ENCODE data around the gene NGB.

The NGB gene

GRCh38 chr14:77316195-77316505 lies 45.1 kb upstream of the NGB start:
- TF ChIP-seq, protein P1, sequence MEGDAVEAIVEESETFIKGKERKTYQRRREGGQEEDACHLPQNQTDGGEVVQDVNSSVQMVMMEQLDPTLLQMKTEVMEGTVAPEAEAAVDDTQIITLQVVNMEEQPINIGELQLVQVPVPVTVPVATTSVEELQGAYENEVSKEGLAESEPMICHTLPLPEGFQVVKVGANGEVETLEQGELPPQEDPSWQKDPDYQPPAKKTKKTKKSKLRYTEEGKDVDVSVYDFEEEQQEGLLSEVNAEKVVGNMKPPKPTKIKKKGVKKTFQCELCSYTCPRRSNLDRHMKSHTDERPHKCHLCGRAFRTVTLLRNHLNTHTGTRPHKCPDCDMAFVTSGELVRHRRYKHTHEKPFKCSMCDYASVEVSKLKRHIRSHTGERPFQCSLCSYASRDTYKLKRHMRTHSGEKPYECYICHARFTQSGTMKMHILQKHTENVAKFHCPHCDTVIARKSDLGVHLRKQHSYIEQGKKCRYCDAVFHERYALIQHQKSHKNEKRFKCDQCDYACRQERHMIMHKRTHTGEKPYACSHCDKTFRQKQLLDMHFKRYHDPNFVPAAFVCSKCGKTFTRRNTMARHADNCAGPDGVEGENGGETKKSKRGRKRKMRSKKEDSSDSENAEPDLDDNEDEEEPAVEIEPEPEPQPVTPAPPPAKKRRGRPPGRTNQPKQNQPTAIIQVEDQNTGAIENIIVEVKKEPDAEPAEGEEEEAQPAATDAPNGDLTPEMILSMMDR (IDR thresholded peaks at IDR 0.05; ENCODE audit: insufficient read depth, low read length, poor library complexity, severe bottlenecking) = no peak
- Histone ChIP-seq H3K4me3 (replicated peaks; ENCODE audit: low read depth, low read length) (no peak overlapping the region), H3K36me3 (ENCODE audit: control insufficient read depth, insufficient read depth, low read length) (no peaks in the 10 kb centered on the region), H3K27me3 (replicated peaks; ENCODE audit: control insufficient read depth, insufficient read depth, low read length) (no peaks in the 10 kb centered on the region)
- DNase-seq (ENCODE audit: extremely low read depth, insufficient read length) = no peak

DNA sequence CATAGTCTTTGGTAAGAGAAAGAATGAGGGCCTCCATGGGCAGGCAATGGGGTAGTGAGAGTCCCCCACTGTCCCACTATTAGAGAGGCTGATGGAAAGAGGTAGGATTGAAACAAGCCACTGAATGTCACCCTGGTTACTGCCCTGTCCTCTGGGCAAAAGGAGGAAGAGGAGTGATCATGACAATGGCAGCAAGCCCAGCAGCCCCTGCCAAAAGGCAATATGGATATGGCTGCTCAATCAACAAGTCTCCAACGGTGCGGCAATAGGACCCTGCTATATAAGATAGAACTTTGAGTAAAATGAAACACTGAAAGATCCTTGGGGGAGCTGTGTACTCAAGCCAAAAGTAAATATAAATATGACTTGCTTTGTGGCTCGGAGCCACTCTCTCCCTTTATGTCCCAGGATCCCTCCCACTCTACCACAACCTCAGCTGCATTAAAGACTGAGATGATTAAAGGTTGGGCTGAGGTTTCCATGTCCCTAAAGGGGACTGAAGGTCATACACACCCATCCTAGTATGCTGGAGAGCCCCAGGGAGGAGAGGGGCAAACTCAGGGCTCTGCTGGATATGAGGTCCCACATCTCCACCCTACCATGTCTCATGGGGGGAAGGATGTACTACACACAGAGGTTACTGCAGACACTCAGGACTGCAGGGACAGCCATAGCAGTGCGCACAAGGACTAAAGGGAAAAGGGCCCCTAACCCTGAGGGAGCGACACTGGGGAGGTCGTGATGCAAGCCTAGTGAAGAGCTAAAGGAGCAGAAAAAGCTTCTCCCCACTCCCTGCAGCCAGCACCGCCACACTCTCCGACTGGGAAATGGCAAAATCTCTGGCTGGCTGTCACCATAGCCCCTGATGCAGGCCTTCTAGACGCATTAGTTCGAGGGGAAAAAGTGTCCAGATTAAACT lies 43.8 kb upstream of the NGB start:
- TF ChIP-seq, protein P1 (IDR thresholded peaks at IDR 0.05; ENCODE audit: insufficient read depth, low read length, poor library complexity, severe bottlenecking) = no peak
- H3K27me3 ChIP-seq (replicated peaks; ENCODE audit: control insufficient read depth, insufficient read depth, low read length) = no peaks in the 10 kb centered on the region
- DNase-seq (ENCODE audit: extremely low read depth, insufficient read length) = no peak
- no peaks in the 10 kb centered on the region for H3K36me3 ChIP-seq (ENCODE audit: control insufficient read depth, insufficient read depth, low read length)
- no peak overlapping the region for H3K4me3 ChIP-seq (replicated peaks; ENCODE audit: low read depth, low read length)

DNA sequence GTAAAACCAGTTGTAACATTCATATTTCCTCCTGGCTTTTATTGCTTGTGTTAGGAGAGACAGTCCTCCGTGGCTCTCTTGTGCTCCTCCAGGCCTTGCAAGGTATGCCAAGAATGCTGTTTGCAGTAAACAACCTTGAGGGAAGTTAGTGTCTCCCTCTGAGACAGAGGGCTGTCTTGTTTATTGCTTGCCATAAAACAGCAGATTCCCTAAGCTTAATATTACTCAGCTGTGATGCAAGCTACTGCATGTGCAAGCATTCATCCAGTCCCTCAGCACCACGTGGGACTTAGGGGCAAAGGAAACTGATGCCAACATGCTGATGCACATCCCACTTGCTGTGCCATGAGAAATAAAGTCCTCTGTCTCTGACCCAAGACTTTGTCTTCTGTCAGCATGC lies 43.0 kb upstream of the NGB start:
- TF ChIP-seq, protein P1 (IDR thresholded peaks at IDR 0.05; ENCODE audit: insufficient read depth, low read length, poor library complexity, severe bottlenecking) = no peak
- Histone ChIP-seq H3K27me3 (replicated peaks; ENCODE audit: control insufficient read depth, insufficient read depth, low read length) (no peaks in the 10 kb centered on the region), H3K36me3 (ENCODE audit: control insufficient read depth, insufficient read depth, low read length) (no peaks in the 10 kb centered on the region), H3K4me3 (replicated peaks; ENCODE audit: low read depth, low read length) (no peak overlapping the region)
- no peak for DNase-seq (ENCODE audit: extremely low read depth, insufficient read length)

DNA sequence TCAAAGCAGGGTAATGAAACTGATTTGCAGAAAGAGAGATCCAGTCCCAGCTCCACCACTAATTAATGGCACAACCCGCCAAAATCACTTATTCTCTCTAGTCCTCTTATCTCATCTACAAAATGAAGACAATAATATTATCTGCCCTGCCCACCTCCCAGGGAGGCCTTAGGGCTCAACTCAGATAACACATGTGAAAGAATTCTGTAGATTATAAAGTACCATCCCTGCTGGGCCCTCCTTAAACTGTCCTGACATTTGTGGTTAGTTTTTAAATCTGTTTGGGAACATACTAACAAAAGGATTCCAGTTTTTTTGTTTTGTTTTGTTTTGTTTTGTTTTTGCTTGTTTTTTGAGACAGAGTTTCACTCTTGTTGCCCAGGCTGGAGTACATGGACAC lies 42.4 kb upstream of the NGB start:
- no peak for DNase-seq (ENCODE audit: extremely low read depth, insufficient read length)
- H3K27me3 ChIP-seq (replicated peaks; ENCODE audit: control insufficient read depth, insufficient read depth, low read length) = no peaks in the 10 kb centered on the region
- no peak overlapping the region for H3K4me3 ChIP-seq (replicated peaks; ENCODE audit: low read depth, low read length)
- TF ChIP-seq, protein P1 (IDR thresholded peaks at IDR 0.05; ENCODE audit: insufficient read depth, low read length, poor library complexity, severe bottlenecking) = no peak
- H3K36me3 ChIP-seq (ENCODE audit: control insufficient read depth, insufficient read depth, low read length) = no peaks in the 10 kb centered on the region

GRCh38 chr14:77311217-77311616 lies 40.2 kb upstream of the NGB start:
- Histone ChIP-seq H3K27me3 (replicated peaks; ENCODE audit: control insufficient read depth, insufficient read depth, low read length) (no peaks in the 10 kb centered on the region), H3K4me3 (replicated peaks; ENCODE audit: low read depth, low read length) (no peak overlapping the region), H3K36me3 (ENCODE audit: control insufficient read depth, insufficient read depth, low read length) (no peaks in the 10 kb centered on the region)
- TF ChIP-seq, protein P1 (IDR thresholded peaks at IDR 0.05; ENCODE audit: insufficient read depth, low read length, poor library complexity, severe bottlenecking) = no peak
- DNase-seq (ENCODE audit: extremely low read depth, insufficient read length) = no peak

All from GM06990 (cell line).